ENCODE measurements around the gene NKG7.

GRCh38 chr19:51327066-51328001 lies 45.1 kb downstream of the NKG7 start:
- TF ChIP-seq CTCF (conservative IDR thresholded peaks at IDR 0.05; ENCODE audit: low read depth, low read length) (peak; percentile 51), EZH2 (IDR thresholded peaks at IDR 0.05; ENCODE audit: borderline replicate concordance, low read depth, low read length, poor library complexity, severe bottlenecking) (no peak)

Measured in A673 (cell line).